ENCODE results near the gene NHP2. TPM values are rescaled to one million over a fixed set of nuclear protein-coding genes. Genes with fewer than 3 reads are reported as not detected.

Gene NHP2
- total RNA-seq, 1 donor from 2014 or later, result 175 TPM

GRCh38 chr5:178141550-178141949 lies 12.1 kb downstream of the NHP2 start:
- H3K36me3 Mint-ChIP-seq (ENCODE audit: low read depth), result peaks cover 73% of the 10 kb centered on the region
- DNase-seq (no peak), ATAC-seq (ENCODE audit: low read depth) (no peak)
- H3K9me3 Mint-ChIP-seq, result no peaks in the 10 kb centered on the region
- H3K27ac Mint-ChIP-seq, result no peak overlapping the region
- no peak for TF ChIP-seq CTCF (IDR thresholded peaks at IDR 0.05)
- intact Hi-C loops (cut with micrococcal nuclease), result no loop called here
- CTCF ChIA-PET, result interaction anchor here (11.3 kb wide), 1 partner anchor 65 kb away, joined by 190 read pairs; no protein-coding TSS in a partner anchor
- POLR2A ChIA-PET, result interaction anchor here (0.6 kb wide), 1 partner anchor 30 kb away, joined by 4 read pairs; no protein-coding TSS in a partner anchor
- H3K4me1 Mint-ChIP-seq, result no peaks in the 10 kb centered on the region
- H3K4me3 Mint-ChIP-seq, result no peak overlapping the region
- no peaks in the 10 kb centered on the region for H3K27me3 Mint-ChIP-seq

- Mint-ChIP-seq H3K4me3 (no peak overlapping the region), H3K36me3 (ENCODE audit: low read depth) (peaks cover 74% of the 10 kb centered on the region)
- DNase-seq, result no peak
These were observed 15.7 kb downstream of the NHP2 start for GRCh38 chr5:178137991-178138390.

GRCh38 chr5:178136990-178137389 lies 16.7 kb downstream of the NHP2 start:
- Mint-ChIP-seq H3K27ac (no peak overlapping the region), H3K9me3 (no peaks in the 10 kb centered on the region), H3K36me3 (ENCODE audit: low read depth) (peaks cover 66% of the 10 kb centered on the region), H3K27me3 (no peaks in the 10 kb centered on the region), H3K4me1 (peaks cover 9% of the 10 kb centered on the region), H3K4me3 (no peak overlapping the region)
- no peak for TF ChIP-seq CTCF (IDR thresholded peaks at IDR 0.05)
- ChIA-PET CTCF (interaction anchor here (3.6 kb wide), 1 partner anchor 16 kb away, joined by 11 read pairs; no protein-coding TSS in a partner anchor), POLR2A (no interaction called here)
- intact Hi-C loops (cut with micrococcal nuclease), result no loop called here
- no peak for ATAC-seq (ENCODE audit: low read depth)
- no peak for DNase-seq

More at GRCh38 chr5:178137991-178138390, 15.7 kb downstream of the NHP2 start:
- no peak overlapping the region for H3K27ac Mint-ChIP-seq
- no peak for ATAC-seq (ENCODE audit: low read depth)
- no peaks in the 10 kb centered on the region for H3K27me3 Mint-ChIP-seq
- CTCF ChIA-PET, result interaction anchor here (3.6 kb wide), 1 partner anchor 17 kb away, joined by 11 read pairs; no protein-coding TSS in a partner anchor
- POLR2A ChIA-PET, result interaction anchor here (0.7 to 1.1 kb wide), 2 partner anchors 16 to 24 kb away, joined by 3 read pairs; partner anchors contain the start of genes N4BP3 and NHP2
- intact Hi-C loops (cut with micrococcal nuclease), result no loop called here
- H3K4me1 Mint-ChIP-seq, result peaks cover 6% of the 10 kb centered on the region
- H3K9me3 Mint-ChIP-seq, result no peaks in the 10 kb centered on the region
- no peak for TF ChIP-seq CTCF (IDR thresholded peaks at IDR 0.05)

GRCh38 chr5:178131446-178131996 lies 22.2 kb downstream of the NHP2 start:
- peak overlapping the region; percentile 85 for H3K4me3 Mint-ChIP-seq
- ATAC-seq (ENCODE audit: low read depth), result no peak
- POLR2A ChIA-PET, result interaction anchor here (0.8 to 3.8 kb wide), 6 partner anchors 10 to 56 kb away, joined by 3 to 28 read pairs (median 12); partner anchors contain the start of genes N4BP3 and NHP2

More at GRCh38 chr5:178131446-178131996, 22.2 kb downstream of the NHP2 start:
- CTCF ChIA-PET, result interaction anchor here (2.0 to 3.0 kb wide), 2 partner anchors 11 to 56 kb away, joined by 10 to 12 read pairs; no protein-coding TSS in a partner anchor
- no peak for TF ChIP-seq CTCF (IDR thresholded peaks at IDR 0.05)
- no peak for DNase-seq
- intact Hi-C loops (cut with micrococcal nuclease), result loop anchor here (5.0 kb wide), 1 partner anchor 1491 kb away; the partner anchor contains the start of gene HNRNPH1
- Mint-ChIP-seq H3K27me3 (no peaks in the 10 kb centered on the region), H3K27ac (peak overlapping the region; percentile 74), H3K9me3 (no peaks in the 10 kb centered on the region), H3K36me3 (ENCODE audit: low read depth) (peaks cover 32% of the 10 kb centered on the region), H3K4me1 (peaks cover 21% of the 10 kb centered on the region)
